Naive thymus-derived CD4-positive, alpha-beta T cell (primary cell): Measurements from ENCODE around the gene ENKD1. TPM values are rescaled to one million over a fixed set of nuclear protein-coding genes. Genes with fewer than 3 reads are reported as not detected.

ENCODE experiments used
- ATAC-seq: fragments of 150-1000 bp; cut with Tn5 transposase; 2 replicates; pipeline ENCODE4 v1.10.0; 2021; ENCODE audit warnings: mild to moderate bottlenecking, moderate library complexity
- CTCF ChIA-PET: fragments of 350-600 bp; sonication (Branson Sonifier 250); formaldehyde crosslinking; loops from one replicate; lab custom pipeline; 2021; ENCODE audit warnings: antibody characterized with exemption; lab: Charles Lee
- POLR2A ChIA-PET: fragments of 350-600 bp; sonication (Branson Sonifier 250); formaldehyde crosslinking; loops from one replicate; lab custom pipeline; 2021; ENCODE audit warnings: antibody characterized with exemption, inconsistent platforms; lab: Charles Lee
- DNase-seq, 9 donors: peaks; one replicate each; pipeline versions ENCODE4 v3.0.0 to v3.0.0-alpha.2; 2020 to 2022; ENCODE audit warnings: mixed read lengths in 1 of 9
- H3K27ac ChIP-seq: one replicate; pipeline ENCODE4 v1.7.0; 2013; ENCODE audit warnings: mild to moderate bottlenecking, low read depth, low read length, moderate library complexity
- H3K27me3 ChIP-seq, 2 donors: one replicate each; pipeline ENCODE4 v1.7.0; 2013; ENCODE audit warnings: low read length in 2 of 2, mild to moderate bottlenecking in 2 of 2, moderate library complexity in 2 of 2; ENCODE audit not compliant: control insufficient read depth in 2 of 2, insufficient read depth in 2 of 2
- H3K36me3 ChIP-seq, 3 experiments: 1 replicate in 2 of 3; 2 replicates in 1 of 3; pipeline ENCODE4 v1.7.0; 2013; ENCODE audit warnings: low read length in 3 of 3, mild to moderate bottlenecking in 3 of 3, moderate library complexity in 1 of 3; ENCODE audit not compliant: insufficient read depth in 3 of 3, control insufficient read depth in 2 of 3
- H3K4me1 ChIP-seq, 2 donors: one replicate each; pipeline ENCODE4 v1.7.0; 2013; ENCODE audit warnings: low read length in 2 of 2, mild to moderate bottlenecking in 2 of 2, moderate library complexity in 1 of 2; ENCODE audit not compliant: control insufficient read depth in 2 of 2, insufficient read depth in 2 of 2
- H3K4me3 ChIP-seq: 2 replicates; pipeline ENCODE4 v1.7.0; 2013; ENCODE audit warnings: mild to moderate bottlenecking, low read length
- H3K9me3 ChIP-seq, 3 experiments: 1 replicate in 2 of 3; 2 replicates in 1 of 3; pipeline ENCODE4 v1.7.0; 2013; ENCODE audit warnings: low read length in 3 of 3; ENCODE audit not compliant: control insufficient read depth in 2 of 3
- H3K27ac Mint-ChIP-seq, 9 donors: one replicate each; pipeline ENCODE4 v1.8.0; 2020 to 2022; ENCODE audit warnings: mixed read lengths in 9 of 9, mild to moderate bottlenecking in 8 of 9, moderate library complexity in 5 of 9, inconsistent platforms in 2 of 9
- H3K27me3 Mint-ChIP-seq, 5 donors: one replicate each; pipeline ENCODE4 v1.8.0; 2021 to 2022; ENCODE audit warnings: mixed read lengths in 5 of 5, mild to moderate bottlenecking in 1 of 5
- H3K36me3 Mint-ChIP-seq, 5 donors: one replicate each; pipeline ENCODE4 v1.8.0; 2020 to 2022; ENCODE audit warnings: mixed read lengths in 5 of 5, mild to moderate bottlenecking in 3 of 5, inconsistent platforms in 1 of 5
- H3K4me1 Mint-ChIP-seq, 7 donors: one replicate each; pipeline ENCODE4 v1.8.0; 2020 to 2022; ENCODE audit warnings: mixed read lengths in 7 of 7, mild to moderate bottlenecking in 3 of 7, inconsistent platforms in 1 of 7
- H3K4me3 Mint-ChIP-seq, 10 donors: one replicate each; pipeline ENCODE4 v1.8.0; 2020 to 2022; ENCODE audit warnings: mild to moderate bottlenecking in 10 of 10, mixed read lengths in 10 of 10, moderate library complexity in 6 of 10, inconsistent platforms in 2 of 10
- H3K9me3 Mint-ChIP-seq, 11 donors: one replicate each; pipeline ENCODE4 v1.8.0; 2020 to 2022; ENCODE audit warnings: mixed read lengths in 11 of 11, mild to moderate bottlenecking in 4 of 11, inconsistent platforms in 1 of 11, moderate library complexity in 1 of 11
- intact Hi-C, 2 donors: fragments of 100-400 bp; cut with micrococcal nuclease; formaldehyde crosslinking; loops; one replicate each; pipeline ENCODE4 v1.15.1; 2023
- polyA plus RNA-seq, 2 donors: library from polyadenylated mRNA; unstranded; fragments of 300-500 nt; fragmentation: Illumina TruSeq; gene quantifications; one replicate each; pipeline ENCODE4 v1.2.3, GENCODE V29; 2021
- total RNA-seq, 6 experiments: library from RNA in 5 of 6; stranded (reverse) in 5 of 6; gene quantifications; 1 replicate in 5 of 6; 2 replicates in 1 of 6; pipeline ENCODE4 v1.2.3 and lab custom pipeline; 2021 to 2026

The ENKD1 gene
- total and polyA plus RNA-seq, 7 experiments from 2014 or later, result 1.1 to 8.3 (median 5.8) TPM

GRCh38 chr16:67709050-67709449 lies 42.5 kb upstream of the ENKD1 start:
- Histone ChIP-seq H3K27ac (no peak overlapping the region), H3K27me3 (no peaks in the 10 kb centered on the region), H3K36me3 (no peaks in the 10 kb centered on the region), H3K9me3 (no peaks in the 10 kb centered on the region), H3K4me1 (peaks cover 1 to 4% of the 10 kb centered on the region in 2 donors), H3K4me3 (no peak overlapping the region)
- peaks cover 12 to 40% (median 21%) of the 10 kb centered on the region in 7 donors for H3K4me1 Mint-ChIP-seq
- H3K27me3 Mint-ChIP-seq, result no peaks in the 10 kb centered on the region
- ChIA-PET CTCF (interaction anchor here (0.6 kb wide), 1 partner anchor 172 kb away, joined by 3 read pairs; no protein-coding TSS in a partner anchor), POLR2A (interaction anchor here (0.6 kb wide), 1 partner anchor 394 kb away, joined by 3 read pairs; no protein-coding TSS in a partner anchor)
- H3K4me3 Mint-ChIP-seq, result no peak overlapping the region
- H3K36me3 Mint-ChIP-seq, result peaks cover 0 to 11% (median 0%) of the 10 kb centered on the region in 5 donors
- no peaks in the 10 kb centered on the region for H3K9me3 Mint-ChIP-seq
- peak overlapping the region in 1 of 9 donors; percentile 25 for H3K27ac Mint-ChIP-seq
- DNase-seq (no peak), ATAC-seq (no peak)
- intact Hi-C loops, result no loop called here

DNA sequence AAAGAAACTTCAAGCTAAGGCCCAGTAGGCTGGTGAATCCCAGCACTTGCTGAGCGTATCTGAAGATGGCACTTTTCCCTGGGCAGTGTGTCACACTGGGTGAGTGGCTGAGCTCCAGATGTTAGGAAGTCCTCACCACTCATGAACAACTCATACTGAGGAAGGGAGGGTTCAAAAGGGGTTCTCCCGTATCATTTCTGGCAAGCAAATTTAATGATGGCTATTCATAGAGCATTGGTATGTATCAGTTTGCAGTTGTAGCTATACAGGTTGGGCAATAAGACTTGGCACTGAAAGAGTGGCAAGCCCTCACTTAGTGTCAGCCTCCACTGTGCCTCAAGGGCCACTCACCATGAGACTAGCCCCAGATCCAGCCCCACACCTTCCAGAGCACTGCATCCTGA lies 41.8 kb upstream of the ENKD1 start:
- no peaks in the 10 kb centered on the region for H3K27me3 ChIP-seq
- Mint-ChIP-seq H3K27ac (peak overlapping the region in 2 of 9 donors; percentile 25 to 39), H3K4me3 (no peak overlapping the region), H3K27me3 (no peaks in the 10 kb centered on the region), H3K9me3 (no peaks in the 10 kb centered on the region), H3K36me3 (peaks cover 0 to 11% (median 0%) of the 10 kb centered on the region in 5 donors), H3K4me1 (peaks cover 13 to 41% (median 27%) of the 10 kb centered on the region in 7 donors)
- no peaks in the 10 kb centered on the region for H3K9me3 ChIP-seq
- no peaks in the 10 kb centered on the region for H3K36me3 ChIP-seq
- intact Hi-C loops, result no loop called here
- peaks cover 8 to 11% of the 10 kb centered on the region in 2 donors for H3K4me1 ChIP-seq
- no peak overlapping the region for H3K4me3 ChIP-seq
- DNase-seq, result no peak
- no peak for ATAC-seq
- H3K27ac ChIP-seq, result no peak overlapping the region
- ChIA-PET POLR2A (no interaction called here), CTCF (no interaction called here)

GRCh38 chr16:67707790-67708189 lies 41.2 kb upstream of the ENKD1 start:
- POLR2A ChIA-PET, result no interaction called here
- no peaks in the 10 kb centered on the region for H3K9me3 Mint-ChIP-seq
- no peak for DNase-seq
- Histone ChIP-seq H3K4me1 (peaks cover 14 to 15% of the 10 kb centered on the region in 2 donors), H3K4me3 (no peak overlapping the region), H3K27ac (no peak overlapping the region), H3K36me3 (no peaks in the 10 kb centered on the region), H3K27me3 (no peaks in the 10 kb centered on the region), H3K9me3 (no peaks in the 10 kb centered on the region)
- no peak for ATAC-seq
- H3K4me1 Mint-ChIP-seq, result peaks cover 18 to 45% (median 33%) of the 10 kb centered on the region in 7 donors
- H3K36me3 Mint-ChIP-seq, result peaks cover 0 to 11% (median 0%) of the 10 kb centered on the region in 5 donors
- intact Hi-C loops, result no loop called here
- H3K4me3 Mint-ChIP-seq, result no peak overlapping the region
- CTCF ChIA-PET, result no interaction called here
- H3K27me3 Mint-ChIP-seq, result no peaks in the 10 kb centered on the region
- no peak overlapping the region for H3K27ac Mint-ChIP-seq

DNA sequence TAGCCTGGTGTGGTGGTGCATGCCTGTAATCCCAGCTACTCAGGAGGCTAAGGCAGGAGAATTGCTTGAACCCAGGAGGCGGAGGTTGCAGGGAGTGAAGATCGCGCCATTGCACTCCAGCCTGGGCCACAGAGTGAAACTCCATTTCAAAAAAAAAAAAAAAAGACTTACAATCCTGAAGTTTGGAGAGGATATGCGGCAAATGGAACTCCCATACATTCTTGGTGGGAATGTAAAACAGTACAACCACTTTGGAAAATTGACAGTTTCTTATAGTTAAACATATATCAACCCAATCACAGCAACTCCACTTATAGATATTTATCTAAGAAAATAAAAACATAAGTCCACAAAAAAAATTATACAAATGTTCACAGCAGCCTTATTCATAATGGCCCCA lies 40.7 kb upstream of the ENKD1 start:
- ChIA-PET CTCF (no interaction called here), POLR2A (no interaction called here)
- Histone ChIP-seq H3K4me1 (peaks cover 14 to 16% of the 10 kb centered on the region in 2 donors), H3K4me3 (no peak overlapping the region), H3K9me3 (no peaks in the 10 kb centered on the region), H3K36me3 (no peaks in the 10 kb centered on the region), H3K27me3 (no peaks in the 10 kb centered on the region), H3K27ac (no peak overlapping the region)
- DNase-seq (no peak), ATAC-seq (no peak)
- Mint-ChIP-seq H3K27ac (no peak overlapping the region), H3K36me3 (peaks cover 0 to 11% (median 0%) of the 10 kb centered on the region in 5 donors), H3K4me1 (peaks cover 19 to 45% (median 35%) of the 10 kb centered on the region in 7 donors), H3K9me3 (no peaks in the 10 kb centered on the region), H3K27me3 (no peaks in the 10 kb centered on the region), H3K4me3 (no peak overlapping the region)
- intact Hi-C loops, result no loop called here

- H3K36me3 ChIP-seq, result no peaks in the 10 kb centered on the region
- ChIA-PET POLR2A (interaction anchor here (0.5 to 0.8 kb wide), 3 partner anchors 15 to 1558 kb away, joined by 3 to 4 read pairs (median 3); partner anchors contain the start of gene GFOD2), CTCF (no interaction called here)
- H3K27me3 ChIP-seq, result no peaks in the 10 kb centered on the region
- H3K4me3 Mint-ChIP-seq, result peak overlapping the region in 6 of 10 donors; percentile 8 to 61 (median 36)
- no peaks in the 10 kb centered on the region for H3K9me3 ChIP-seq
- peak overlapping the region; percentile 12 to 89 (median 79) for H3K27ac Mint-ChIP-seq
- no peak for ATAC-seq
- intact Hi-C loops, result no loop called here
- peaks cover 0 to 4% (median 0%) of the 10 kb centered on the region in 5 donors for H3K36me3 Mint-ChIP-seq
- no peak overlapping the region for H3K4me3 ChIP-seq
- H3K4me1 Mint-ChIP-seq, result peaks cover 15 to 34% (median 22%) of the 10 kb centered on the region in 7 donors
- H3K9me3 Mint-ChIP-seq, result no peaks in the 10 kb centered on the region
- DNase-seq, result no peak
- no peak overlapping the region for H3K27ac ChIP-seq
- H3K27me3 Mint-ChIP-seq, result no peaks in the 10 kb centered on the region
- H3K4me1 ChIP-seq, result peaks cover 14 to 16% of the 10 kb centered on the region in 2 donors
Observed at GRCh38 chr16:67704110-67704509, 37.6 kb upstream of the ENKD1 start.

- intact Hi-C loops, result no loop called here
- Mint-ChIP-seq H3K4me1 (peaks cover 15 to 33% (median 22%) of the 10 kb centered on the region in 7 donors), H3K9me3 (peaks cover 0 to 1% (median 0%) of the 10 kb centered on the region in 11 donors), H3K36me3 (peaks cover 0 to 6% (median 2%) of the 10 kb centered on the region in 5 donors), H3K4me3 (peak overlapping the region; percentile 11 to 67 (median 49)), H3K27me3 (no peaks in the 10 kb centered on the region), H3K27ac (peak overlapping the region; percentile 61 to 90 (median 80))
- POLR2A ChIA-PET, result interaction anchor here (0.8 kb wide), 1 partner anchor 16 kb away, joined by 3 read pairs; the partner anchor contains the start of gene GFOD2
- Histone ChIP-seq H3K9me3 (no peaks in the 10 kb centered on the region), H3K4me1 (peaks cover 14 to 16% of the 10 kb centered on the region in 2 donors), H3K4me3 (no peak overlapping the region), H3K36me3 (no peaks in the 10 kb centered on the region), H3K27me3 (no peaks in the 10 kb centered on the region), H3K27ac (peak overlapping the region; percentile 10)
- DNase-seq, result peak in 6 of 9 donors; percentile 4 to 36 (median 24)
- CTCF ChIA-PET, result no interaction called here
- peak; percentile 64 for ATAC-seq
Observed at GRCh38 chr16:67703626-67704025, 37.1 kb upstream of the ENKD1 start.

DNA sequence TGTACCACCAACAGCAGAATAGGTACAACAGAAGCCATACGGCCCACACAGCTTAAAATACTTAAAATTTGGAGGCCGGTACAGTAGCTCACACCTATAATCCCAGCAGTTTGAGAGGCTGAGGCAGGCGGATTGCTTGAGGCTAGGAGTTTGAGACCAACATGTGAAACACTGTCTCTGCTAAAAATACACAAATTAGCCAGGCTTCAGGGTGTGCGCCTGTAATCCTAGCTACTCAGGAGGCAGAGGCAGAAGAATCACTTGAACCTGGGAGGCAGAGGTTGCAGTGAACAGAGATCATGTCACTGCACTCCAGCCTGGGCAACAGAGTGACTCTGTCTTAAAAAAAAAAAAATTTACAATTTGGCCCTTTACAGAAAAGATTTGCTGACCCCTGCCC lies 35.6 kb upstream of the ENKD1 start:
- Mint-ChIP-seq H3K27me3 (no peaks in the 10 kb centered on the region), H3K4me1 (peaks cover 15 to 30% (median 27%) of the 10 kb centered on the region in 7 donors), H3K4me3 (no peak overlapping the region), H3K9me3 (peaks cover 0 to 2% (median 0%) of the 10 kb centered on the region in 11 donors), H3K36me3 (peaks cover 0 to 10% (median 3%) of the 10 kb centered on the region in 5 donors), H3K27ac (peak overlapping the region in 1 of 9 donors; percentile 41)
- ATAC-seq (no peak), DNase-seq (no peak)
- H3K27ac ChIP-seq, result no peak overlapping the region
- peaks cover 0 to 3% (median 0%) of the 10 kb centered on the region in 3 experiments for H3K36me3 ChIP-seq
- intact Hi-C loops, result no loop called here
- ChIA-PET CTCF (no interaction called here), POLR2A (no interaction called here)
- peaks cover 14 to 16% of the 10 kb centered on the region in 2 donors for H3K4me1 ChIP-seq
- H3K27me3 ChIP-seq, result no peaks in the 10 kb centered on the region
- no peaks in the 10 kb centered on the region for H3K9me3 ChIP-seq
- no peak overlapping the region for H3K4me3 ChIP-seq
